HCT116 (cell line): Measurements from ENCODE around the gene TMEM164. TPM values are rescaled to one million over a fixed set of nuclear protein-coding genes. Genes with fewer than 3 reads are reported as not detected.

Source experiments
- ATAC-seq: fragments of 200-7000 bp; cut with Tn5 transposase; 2 replicates; pipeline ENCODE4 v1.9.1; 2020; ENCODE audit warnings: mild to moderate bottlenecking, moderate library complexity
- BruUV-seq: library from RNA; stranded (reverse); fragments of 400-500 nt; replicated peaks from 2 replicates; lab custom pipeline; 2021; lab: Mats Ljungman, UMichigan
- CTCF ChIA-PET: fragments of 300-600 bp; sonication (Branson Sonifier 250); formaldehyde crosslinking; loops from one replicate; lab custom pipeline; 2021; ENCODE audit warnings: antibody characterized with exemption; lab: Charles Lee
- POLR2A ChIA-PET: fragments of 300-600, 350-600 bp; sonication (Branson Sonifier 250); formaldehyde crosslinking; loops from one replicate; lab custom pipeline; 2021; ENCODE audit warnings: antibody characterized with exemption; lab: Charles Lee
- RAD21 ChIA-PET, 2 experiments: fragments of 300-600 bp; sonication (Branson Sonifier 250); formaldehyde crosslinking; loops; one replicate each; lab custom pipeline; 2023; ENCODE audit warnings: low total read pairs in 2 of 2; ENCODE audit not compliant: uncharacterized antibody in 2 of 2, unreplicated experiment in 2 of 2, low non-redundant PET in 1 of 2; lab: Charles Lee
- DNase-seq: peaks from one replicate; pipeline ENCODE4 v3.0.0-alpha.2; 2010; ENCODE audit warnings: low read depth, low spot score
- H2AFZ ChIP-seq: fragments of 200-600 bp; shearing (Covaris generic), sonication (generic); 2 replicates; pipeline ENCODE4 v1.6.1; 2017; ENCODE audit warnings: low read depth, mixed run types, mixed read lengths, antibody characterized with exemption, low read length; ENCODE audit not compliant: poor library complexity, severe bottlenecking
- H3K27ac ChIP-seq: 2 replicates; pipeline ENCODE4 v1.5.1; 2012; ENCODE audit warnings: low read depth, low read length
- H3K27me3 ChIP-seq: fragments of 200-600 bp; sonication (generic); 2 replicates; pipeline ENCODE4 v1.6.1; 2016; ENCODE audit warnings: mixed run types, low read length, mixed read lengths; ENCODE audit not compliant: insufficient read depth
- H3K36me3 ChIP-seq, 2 experiments: fragments of 200-500 bp in 1 of 2; fragments of 200-600 bp in 1 of 2; sonication (Bioruptor generic) in 1 of 2; sonication (generic) in 1 of 2; 2 replicates each; pipeline versions ENCODE4 v1.5.1 to v1.6.1; 2014 to 2016; ENCODE audit warnings: low read length in 2 of 2, inconsistent platforms in 1 of 2, mixed read lengths in 1 of 2, mixed run types in 1 of 2; ENCODE audit not compliant: insufficient read depth in 2 of 2, control insufficient read depth in 1 of 2
- H3K4me1 ChIP-seq, 2 experiments: fragments of 200-600 bp in 1 of 2; sonication (generic) in 1 of 2; 2 replicates each; pipeline versions ENCODE4 v1.5.1 to v1.6.1; 2012 to 2017; ENCODE audit warnings: low read length in 2 of 2, inconsistent platforms in 1 of 2, mild to moderate bottlenecking in 1 of 2, mixed read lengths in 1 of 2, mixed run types in 1 of 2, moderate library complexity in 1 of 2; ENCODE audit not compliant: insufficient read depth in 2 of 2, control insufficient read depth in 1 of 2
- H3K4me2 ChIP-seq: fragments of 200-600 bp; sonication (generic); 2 replicates; pipeline ENCODE4 v1.6.1; 2017; ENCODE audit warnings: mixed run types, low read length, mixed read lengths
- H3K4me3 ChIP-seq, 2 experiments: fragments of 200-600 bp in 1 of 2; sonication (generic) in 1 of 2; replicated peaks in 1 of 2; 2 replicates each; pipeline ENCODE4 v1.5.1; 2011 to 2016; ENCODE audit warnings: low read length in 2 of 2, control low read depth in 1 of 2, low read depth in 1 of 2, mild to moderate bottlenecking in 1 of 2, mixed read lengths in 1 of 2, mixed run types in 1 of 2
- H3K79me2 ChIP-seq: fragments of 200-600 bp; sonication (generic); 2 replicates; pipeline ENCODE4 v1.6.1; 2017; ENCODE audit warnings: mild to moderate bottlenecking, mixed run types, low read length, moderate library complexity, mixed read lengths; ENCODE audit not compliant: insufficient read depth
- H3K9ac ChIP-seq: fragments of 200-600 bp; sonication (generic); 2 replicates; pipeline ENCODE4 v1.6.1; 2016; ENCODE audit warnings: low read length, mixed read lengths
- H3K9me2 ChIP-seq: fragments of 200-600 bp; sonication (generic), shearing (Covaris generic); 2 replicates; pipeline ENCODE4 v1.6.1; 2017; ENCODE audit warnings: mixed run types, mild to moderate bottlenecking, moderate library complexity; ENCODE audit not compliant: insufficient read depth
- H3K9me3 ChIP-seq, 2 experiments: fragments of 200-500 bp in 1 of 2; fragments of 200-600 bp in 1 of 2; sonication (Bioruptor generic) in 1 of 2; sonication (generic) in 1 of 2; 2 replicates each; pipeline ENCODE4 v1.6.1; 2014 to 2017; ENCODE audit warnings: low read length in 2 of 2, mixed read lengths in 2 of 2, inconsistent platforms in 1 of 2, low read depth in 1 of 2, mild to moderate bottlenecking in 1 of 2, mixed run types in 1 of 2, moderate library complexity in 1 of 2; ENCODE audit not compliant: control insufficient read depth in 1 of 2, insufficient read depth in 1 of 2
- H4K20me1 ChIP-seq: fragments of 200-600 bp; sonication (generic), shearing (Covaris generic); 2 replicates; pipeline ENCODE4 v1.6.1; 2017; ENCODE audit warnings: mixed run types, mild to moderate bottlenecking, moderate library complexity; ENCODE audit not compliant: insufficient read depth
- CEBPB ChIP-seq: IDR thresholded peaks from 2 replicates; pipeline ENCODE4 v1.6.1; 2012; ENCODE audit warnings: low read depth
- EGR1 ChIP-seq: IDR thresholded peaks from 2 replicates; pipeline ENCODE4 v1.6.1; 2012; ENCODE audit warnings: low read depth
- ELF1 ChIP-seq: IDR thresholded peaks from 2 replicates; pipeline ENCODE4 v1.6.1; 2012; ENCODE audit warnings: low read depth, borderline replicate concordance
- EZH2 ChIP-seq: fragments of 200-600 bp; sonication (generic); IDR thresholded peaks from 2 replicates; pipeline ENCODE4 v1.6.1; 2017; ENCODE audit warnings: antibody characterized with exemption, mixed run types
- EZH2phosphoT487 ChIP-seq: fragments of 200-600 bp; IDR thresholded peaks from 2 replicates; pipeline ENCODE4 v1.6.1; 2018; ENCODE audit warnings: antibody characterized with exemption, borderline replicate concordance
- FOSL1 ChIP-seq: IDR thresholded peaks from 2 replicates; pipeline ENCODE4 v1.6.1; 2012; ENCODE audit warnings: low read depth
- JUND ChIP-seq: IDR thresholded peaks from 2 replicates; pipeline ENCODE4 v1.6.1; 2012
- POLR2A ChIP-seq: IDR thresholded peaks from 2 replicates; pipeline ENCODE4 v1.7.0; 2011; ENCODE audit warnings: borderline replicate concordance; ENCODE audit not compliant: insufficient read depth, insufficient read length; ENCODE audit errors: extremely low read depth
- SIN3A ChIP-seq: IDR thresholded peaks from 2 replicates; pipeline ENCODE4 v1.6.1; 2012; ENCODE audit warnings: low read depth
- SP1 ChIP-seq: IDR thresholded peaks from 2 replicates; pipeline ENCODE4 v1.6.1; 2012; ENCODE audit warnings: low read depth
- ZFX ChIP-seq: fragments of 450-650 bp; IDR thresholded peaks from 2 replicates; pipeline ENCODE4 v1.6.1; 2017
- intact Hi-C: fragments of 100-400 bp; cut with micrococcal nuclease; formaldehyde crosslinking; loops from 2 replicates; pipeline ENCODE4 v1.10.0; 2022
- total RNA-seq: library from RNA; stranded (reverse); gene quantifications from one replicate; pipeline ENCODE4 v1.2.1, GENCODE V29; 2021; ENCODE audit not compliant: unreplicated experiment
- TF ChIP-seq, protein P1 (sequence below): IDR thresholded peaks from 2 replicates; pipeline ENCODE4 v1.6.1; 2012; ENCODE audit warnings: low read depth
- TF ChIP-seq, protein P2 (sequence below): IDR thresholded peaks from 2 replicates; pipeline ENCODE4 v1.6.1; 2011; ENCODE audit warnings: mild to moderate bottlenecking, low read length, moderate library complexity; ENCODE audit not compliant: insufficient replicate concordance; ENCODE audit errors: extremely low read depth

The TMEM164 gene
- total RNA-seq, 1 experiment from 2014 or later, result 18.7 TPM

DNA sequence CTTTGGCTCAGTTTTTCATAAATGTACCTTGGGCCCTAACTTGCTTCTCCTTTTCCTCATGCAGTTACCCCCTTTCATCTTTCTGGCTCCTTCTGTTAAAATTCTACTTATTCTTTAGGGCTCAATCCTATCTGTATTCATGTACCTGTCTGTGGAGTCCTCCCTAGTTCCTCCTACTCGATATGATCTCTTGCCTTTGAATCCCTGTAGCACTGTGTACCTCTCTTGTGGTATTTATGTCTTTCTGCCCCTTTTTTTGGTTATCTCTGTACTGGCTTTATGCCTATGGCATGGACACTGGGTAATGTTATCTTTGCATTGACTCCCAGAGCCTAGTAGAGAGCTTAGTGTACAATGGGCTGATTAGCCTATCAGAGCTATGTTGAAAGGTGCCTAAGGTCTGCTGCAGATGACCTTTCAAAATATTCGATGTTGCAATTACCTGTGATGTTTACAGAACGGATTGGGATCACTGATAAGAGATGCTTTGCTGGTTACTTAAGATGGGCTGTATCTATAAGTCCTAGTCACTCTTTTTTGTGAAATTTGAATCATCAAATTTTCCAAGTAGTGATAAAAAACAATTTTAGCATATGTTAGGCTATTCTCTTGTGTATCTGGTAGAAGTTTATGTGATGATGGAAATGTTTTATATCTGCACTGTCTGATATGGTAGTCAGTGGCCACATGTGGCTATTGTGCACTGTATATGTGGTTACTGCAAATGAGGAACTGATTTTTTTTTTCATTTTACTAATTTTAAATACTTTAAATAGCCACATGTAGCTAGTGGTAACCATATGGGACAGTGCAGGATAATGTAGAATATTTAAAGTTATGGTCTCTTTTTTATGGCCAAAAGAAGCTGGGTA, 33.5 kb downstream of the TMEM164 start:
- intact Hi-C loops, result no loop called here
- H4K20me1 ChIP-seq, result no peaks in the 10 kb centered on the region
- H3K4me2 ChIP-seq, result no peak overlapping the region
- no peak for TF ChIP-seq POLR2A
- TF ChIP-seq EZH2, result no peak
- no peak for TF ChIP-seq JUND
- no peak for TF ChIP-seq SIN3A
- TF ChIP-seq CEBPB, result no peak
- TF ChIP-seq, protein P1, sequence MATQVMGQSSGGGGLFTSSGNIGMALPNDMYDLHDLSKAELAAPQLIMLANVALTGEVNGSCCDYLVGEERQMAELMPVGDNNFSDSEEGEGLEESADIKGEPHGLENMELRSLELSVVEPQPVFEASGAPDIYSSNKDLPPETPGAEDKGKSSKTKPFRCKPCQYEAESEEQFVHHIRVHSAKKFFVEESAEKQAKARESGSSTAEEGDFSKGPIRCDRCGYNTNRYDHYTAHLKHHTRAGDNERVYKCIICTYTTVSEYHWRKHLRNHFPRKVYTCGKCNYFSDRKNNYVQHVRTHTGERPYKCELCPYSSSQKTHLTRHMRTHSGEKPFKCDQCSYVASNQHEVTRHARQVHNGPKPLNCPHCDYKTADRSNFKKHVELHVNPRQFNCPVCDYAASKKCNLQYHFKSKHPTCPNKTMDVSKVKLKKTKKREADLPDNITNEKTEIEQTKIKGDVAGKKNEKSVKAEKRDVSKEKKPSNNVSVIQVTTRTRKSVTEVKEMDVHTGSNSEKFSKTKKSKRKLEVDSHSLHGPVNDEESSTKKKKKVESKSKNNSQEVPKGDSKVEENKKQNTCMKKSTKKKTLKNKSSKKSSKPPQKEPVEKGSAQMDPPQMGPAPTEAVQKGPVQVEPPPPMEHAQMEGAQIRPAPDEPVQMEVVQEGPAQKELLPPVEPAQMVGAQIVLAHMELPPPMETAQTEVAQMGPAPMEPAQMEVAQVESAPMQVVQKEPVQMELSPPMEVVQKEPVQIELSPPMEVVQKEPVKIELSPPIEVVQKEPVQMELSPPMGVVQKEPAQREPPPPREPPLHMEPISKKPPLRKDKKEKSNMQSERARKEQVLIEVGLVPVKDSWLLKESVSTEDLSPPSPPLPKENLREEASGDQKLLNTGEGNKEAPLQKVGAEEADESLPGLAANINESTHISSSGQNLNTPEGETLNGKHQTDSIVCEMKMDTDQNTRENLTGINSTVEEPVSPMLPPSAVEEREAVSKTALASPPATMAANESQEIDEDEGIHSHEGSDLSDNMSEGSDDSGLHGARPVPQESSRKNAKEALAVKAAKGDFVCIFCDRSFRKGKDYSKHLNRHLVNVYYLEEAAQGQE, result no peak
- no peak for TF ChIP-seq SP1
- no peak for TF ChIP-seq FOSL1
- TF ChIP-seq EGR1, result no peak
- no peak for TF ChIP-seq ZFX
- TF ChIP-seq, protein P2, sequence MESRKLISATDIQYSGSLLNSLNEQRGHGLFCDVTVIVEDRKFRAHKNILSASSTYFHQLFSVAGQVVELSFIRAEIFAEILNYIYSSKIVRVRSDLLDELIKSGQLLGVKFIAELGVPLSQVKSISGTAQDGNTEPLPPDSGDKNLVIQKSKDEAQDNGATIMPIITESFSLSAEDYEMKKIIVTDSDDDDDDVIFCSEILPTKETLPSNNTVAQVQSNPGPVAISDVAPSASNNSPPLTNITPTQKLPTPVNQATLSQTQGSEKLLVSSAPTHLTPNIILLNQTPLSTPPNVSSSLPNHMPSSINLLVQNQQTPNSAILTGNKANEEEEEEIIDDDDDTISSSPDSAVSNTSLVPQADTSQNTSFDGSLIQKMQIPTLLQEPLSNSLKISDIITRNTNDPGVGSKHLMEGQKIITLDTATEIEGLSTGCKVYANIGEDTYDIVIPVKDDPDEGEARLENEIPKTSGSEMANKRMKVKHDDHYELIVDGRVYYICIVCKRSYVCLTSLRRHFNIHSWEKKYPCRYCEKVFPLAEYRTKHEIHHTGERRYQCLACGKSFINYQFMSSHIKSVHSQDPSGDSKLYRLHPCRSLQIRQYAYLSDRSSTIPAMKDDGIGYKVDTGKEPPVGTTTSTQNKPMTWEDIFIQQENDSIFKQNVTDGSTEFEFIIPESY, result no peak
- no peak for TF ChIP-seq ELF1
- TF ChIP-seq EZH2phosphoT487, result no peak
- DNase-seq (no peak), ATAC-seq (no peak)
- ChIA-PET CTCF (no interaction called here), POLR2A (no interaction called here), RAD21 (no interaction called here)
- no peak overlapping the region for H3K4me3 ChIP-seq
- no peaks in the 10 kb centered on the region for H3K9me2 ChIP-seq
- H3K27me3 ChIP-seq, result no peaks in the 10 kb centered on the region
- no peak overlapping the region for H3K27ac ChIP-seq
- no peak overlapping the region for H3K9ac ChIP-seq
- H3K4me1 ChIP-seq, result no peaks in the 10 kb centered on the region; a peak in 1 of 4 replicates
- H3K79me2 ChIP-seq, result no peaks in the 10 kb centered on the region
- no TSS peak for BruUV-seq
- H3K36me3 ChIP-seq, result no peaks in the 10 kb centered on the region
- H2AFZ ChIP-seq, result no peak overlapping the region
- H3K9me3 ChIP-seq, result no peaks in the 10 kb centered on the region
